SK-N-DZ (cell line): Measurements from ENCODE around the gene MAPKAPK2. TPM values are rescaled to one million over a fixed set of nuclear protein-coding genes. Genes with fewer than 3 reads are reported as not detected.
"Not testable (repeated sequence)": the region's sequence is repeated elsewhere in the genome, so short reads cannot be mapped to it uniquely, and the experiment has no call there.

Experiments
- DNase-seq: peaks from one replicate; pipeline ENCODE4 v3.0.0-alpha.2; 2015; ENCODE audit warnings: low spot score
- polyA plus RNA-seq, 2 experiments: library from polyadenylated mRNA; depleted of rRNA; stranded (reverse); fragments of >200 nt; gene quantifications; 2 replicates each; pipeline ENCODE4 v1.2.3, GENCODE V29; 2014

Gene MAPKAPK2
- polyA plus RNA-seq (2014; cell fraction: cytosol; rRNA removed) = 6.2 and 9.1 TPM in 2 replicates
- polyA plus RNA-seq (2014; cell fraction: nucleus; rRNA removed) = 10.9 and 15.0 TPM in 2 replicates

- peak; percentile 51 for DNase-seq
These were observed at the start of gene MAPKAPK2 for GRCh38 chr1:206684478-206685333. Gene MAPKAPK2 (plus strand): TSS chr1:206684905. CDS start chr1:206685230, 325 bp downstream.

- DNase-seq = peak; percentile 90
These were observed 49.4 kb upstream of the MAPKAPK2 start, which contains the start of gene DYRK3 for GRCh38 chr1:206635080-206635977. Gene DYRK3 (plus strand): TSS chr1:206635536. CDS start chr1:206635704, 168 bp downstream.

DNA sequence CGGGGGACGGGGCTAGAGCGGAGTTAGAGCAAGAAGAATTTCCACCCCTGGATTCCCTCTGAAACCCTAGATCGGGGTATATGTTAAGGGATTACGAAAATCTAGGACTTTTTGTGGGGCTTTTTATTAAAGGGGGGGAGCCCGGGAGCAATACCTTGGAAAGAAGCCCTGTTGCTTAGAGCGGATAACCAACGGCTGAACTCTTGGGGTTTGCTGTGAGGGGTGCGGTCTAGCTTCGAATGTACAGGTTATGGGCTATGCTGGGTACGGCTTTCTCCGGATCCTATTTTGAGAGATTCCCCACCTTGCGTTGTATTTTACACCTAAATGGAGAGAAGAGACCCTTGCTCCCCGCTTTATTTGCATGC lies 48.7 kb upstream of the MAPKAPK2 start:
- no peak for DNase-seq

GRCh38 chr1:206636671-206637070 lies 48.0 kb upstream of the MAPKAPK2 start:
- no peak for DNase-seq

DNA sequence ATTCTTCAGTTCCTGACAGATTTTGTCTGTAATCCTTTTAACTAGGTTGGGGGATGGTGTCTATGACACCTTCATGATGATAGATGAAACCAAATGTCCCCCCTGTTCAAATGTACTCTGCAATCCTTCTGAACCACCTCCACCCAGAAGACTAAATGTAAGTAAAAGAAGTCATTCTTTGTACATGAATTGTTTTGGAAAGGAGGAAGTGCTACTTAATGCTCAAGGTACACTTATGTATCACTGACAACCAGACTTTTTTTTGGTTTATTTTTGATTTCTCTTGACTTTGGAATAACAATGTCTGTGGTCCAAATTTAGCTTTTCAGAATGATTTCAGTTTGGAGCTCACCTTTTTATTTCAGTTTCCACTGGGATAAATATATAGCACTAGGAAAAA lies 47.1 kb upstream of the MAPKAPK2 start:
- no peak for DNase-seq

DNA sequence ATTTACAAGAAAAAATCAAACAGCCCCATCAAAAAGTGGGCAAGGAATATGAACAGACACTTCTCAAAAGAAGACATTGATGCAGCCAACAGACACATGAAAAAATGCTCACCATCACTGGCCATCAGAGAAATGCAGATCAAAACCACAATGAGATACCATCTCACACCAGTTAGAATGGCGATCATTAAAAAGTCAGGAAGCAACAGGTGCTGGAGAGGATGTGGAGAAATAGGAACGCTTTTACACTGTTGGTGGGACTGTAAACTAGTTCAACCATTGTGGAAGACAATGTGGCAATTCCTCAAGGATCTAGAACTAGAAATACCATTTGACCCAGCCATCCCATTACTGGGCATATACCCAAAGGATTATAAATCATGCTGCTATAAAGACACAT lies 42.6 kb upstream of the MAPKAPK2 start:
- DNase-seq = not testable (repeated sequence)

GRCh38 chr1:206643118-206643698 lies 41.5 kb upstream of the MAPKAPK2 start:
- no peak for DNase-seq

- DNase-seq = no peak
These were observed 38.2 kb upstream of the MAPKAPK2 start for GRCh38 chr1:206646504-206646903.

DNA sequence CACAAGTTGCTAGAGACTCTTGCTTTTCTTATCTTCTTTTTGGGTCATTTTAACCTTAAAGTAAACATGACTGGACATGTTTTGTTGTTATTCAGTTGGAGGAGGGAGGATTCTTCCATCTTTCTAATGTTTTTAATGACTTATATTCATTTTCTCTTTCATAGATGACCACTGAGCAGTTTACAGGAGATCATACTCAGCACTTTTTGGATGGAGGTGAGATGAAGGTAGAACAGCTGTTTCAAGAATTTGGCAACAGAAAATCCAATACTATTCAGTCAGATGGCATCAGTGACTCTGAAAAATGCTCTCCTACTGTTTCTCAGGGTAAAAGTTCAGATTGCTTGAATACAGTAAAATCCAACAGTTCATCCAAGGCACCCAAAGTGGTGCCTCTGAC lies 37.5 kb upstream of the MAPKAPK2 start:
- no peak for DNase-seq

GRCh38 chr1:206649261-206649921 lies 35.3 kb upstream of the MAPKAPK2 start:
- no peak for DNase-seq

- DNase-seq = no peak
These were observed 33.7 kb upstream of the MAPKAPK2 start for GRCh38 chr1:206651014-206651413.

GRCh38 chr1:206651958-206652890 lies 32.5 kb upstream of the MAPKAPK2 start:
- DNase-seq = no peak

GRCh38 chr1:206653715-206654459 lies 30.8 kb upstream of the MAPKAPK2 start:
- no peak for DNase-seq

DNA sequence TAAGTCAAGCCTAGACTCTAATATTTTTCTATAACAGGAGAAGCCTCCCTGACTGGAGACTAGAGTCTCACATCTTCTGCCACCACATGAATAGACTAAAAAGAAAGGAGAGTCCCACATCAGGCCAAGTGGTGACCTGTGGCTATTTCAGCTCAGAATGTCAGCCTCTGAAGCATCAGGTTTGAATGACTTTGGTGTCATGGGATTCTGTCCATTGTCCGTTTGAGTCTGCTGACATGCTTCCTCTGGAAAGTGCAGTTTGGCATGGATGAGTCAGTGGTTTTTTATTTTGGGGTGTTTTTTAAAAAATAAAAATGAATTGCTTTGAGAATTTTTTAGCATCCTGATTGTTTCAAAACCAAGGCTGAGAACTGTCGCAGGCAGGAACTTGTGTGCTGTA lies 29.9 kb upstream of the MAPKAPK2 start:
- DNase-seq = no peak

- no peak for DNase-seq
These were observed 29.2 kb upstream of the MAPKAPK2 start for GRCh38 chr1:206655471-206655882.

DNA sequence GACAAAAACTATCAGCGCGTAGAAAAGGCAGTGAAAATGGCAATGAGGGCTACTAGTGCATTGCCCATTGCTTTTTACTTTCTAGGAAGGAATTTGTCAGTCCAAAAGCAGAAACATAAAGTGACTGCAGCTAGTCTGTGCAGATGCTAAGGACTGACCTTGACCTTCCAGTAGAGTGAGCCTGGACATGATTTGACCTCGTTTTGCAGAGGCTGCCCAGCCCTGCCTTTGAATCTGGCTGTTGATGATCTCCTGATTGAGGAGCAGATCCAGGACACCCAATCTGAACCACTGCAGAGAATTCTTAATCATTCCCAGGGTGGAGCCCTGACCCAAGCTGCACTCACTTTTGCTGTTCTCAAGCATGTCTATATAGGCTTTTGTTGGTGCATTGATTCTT lies 27.8 kb upstream of the MAPKAPK2 start:
- DNase-seq = no peak

GRCh38 chr1:206657751-206658150 lies 27.0 kb upstream of the MAPKAPK2 start:
- DNase-seq = no peak

GRCh38 chr1:206658264-206658980 lies 26.3 kb upstream of the MAPKAPK2 start:
- no peak for DNase-seq

- DNase-seq = no peak
These were observed 25.8 kb upstream of the MAPKAPK2 start for GRCh38 chr1:206658981-206659273.
